ENCODE measurements around the gene TCP1. TPM values are rescaled to one million over a fixed set of nuclear protein-coding genes. Genes with fewer than 3 reads are reported as not detected.
A peak's percentile ranks its signal among the peaks of the same experiment; 100 is the strongest.
"Not testable (repeated sequence)": the region's sequence is repeated elsewhere in the genome, so short reads cannot be mapped to it uniquely, and the experiment has no call there.

TCP1 gene
- total and polyA plus RNA-seq, 9 of the 15 experiments (the other 6 are each of a cell fraction or from before 2014, with no cell fraction given), result 331 to 801 (median 645) TPM

GRCh38 chr6:159733395-159733794 is 56.0 kb downstream of the TCP1 start:
- CTCF ChIA-PET (ENCODE audit: low intra/inter-chr PET ratio); H3K27me3 ChIP-seq (ENCODE audit: control insufficient read depth in 2 of 2, insufficient read depth in 2 of 2, low read length in 2 of 2); H3K4me2 ChIP-seq (ENCODE audit: insufficient read depth, low read length); H2AFZ ChIP-seq (ENCODE audit: low read depth, low read length); H3K9me1 ChIP-seq (ENCODE audit: control insufficient read depth, insufficient read depth, low read length); H3K27ac ChIP-seq (ENCODE audit: extremely low read depth, low read depth, low read length); H3K4me3 ChIP-seq; intact Hi-C loops (cut with micrococcal nuclease); in situ Hi-C loops (cut with MboI); H3K4me1 ChIP-seq (replicated peaks in 1 of 2; ENCODE audit: control insufficient read depth in 2 of 2, insufficient read depth in 2 of 2, low read length in 2 of 2); FAIRE-seq; DNase-seq (ENCODE audit: extremely low read depth in 1 of 4, low spot score in 3 of 4); H3K9ac ChIP-seq (ENCODE audit: insufficient read depth in 1 of 2, low read depth in 2 of 2, low read length in 2 of 2); H3K9me3 ChIP-seq (replicated peaks; ENCODE audit: control insufficient read depth, insufficient read depth, low read depth, low read length); BruUV-seq (replicated peaks); POLR2A ChIA-PET: not testable (repeated sequence)
- Histone ChIP-seq H3K79me2 (ENCODE audit: control insufficient read depth, insufficient read depth, low read length) (peaks cover 100% of the 10 kb centered on the region), H4K20me1 (replicated peaks; ENCODE audit: control insufficient read depth, insufficient read depth, low read length) (peaks cover 22% of the 10 kb centered on the region; the same call in 1 of the 2 replicates), H3K36me3 (ENCODE audit: control insufficient read depth, insufficient read depth, low read length) (peaks cover 47% of the 10 kb centered on the region)
- WGBS (ENCODE audit: insufficient coverage, low coverage, missing lambda C conversion rate), result 93% methylated on average over 11 of the region's 12 CpGs
- TF ChIP-seq RBFOX2 (IDR thresholded peaks at IDR 0.05; ENCODE audit: low read depth, low read length), result 0 out of 2 replicates have a peak, but pooled peaks have one; percentile 21
- 0 out of 3 replicates have a peak, but pooled peaks have one; percentile 5 for ATAC-seq

- Histone ChIP-seq H3K79me2 (ENCODE audit: control insufficient read depth, insufficient read depth, low read length) (peaks cover 100% of the 10 kb centered on the region), H4K20me1 (replicated peaks; ENCODE audit: control insufficient read depth, insufficient read depth, low read length) (peaks cover 24% of the 10 kb centered on the region; the same call in 1 of the 2 replicates), H3K36me3 (ENCODE audit: control insufficient read depth, insufficient read depth, low read length) (peaks cover 39% of the 10 kb centered on the region)
- H3K27me3 ChIP-seq (ENCODE audit: control insufficient read depth in 2 of 2, insufficient read depth in 2 of 2, low read length in 2 of 2); intact Hi-C loops (cut with micrococcal nuclease); H3K4me3 ChIP-seq; H3K9me1 ChIP-seq (ENCODE audit: control insufficient read depth, insufficient read depth, low read length); BruUV-seq (replicated peaks); ATAC-seq; H3K27ac ChIP-seq (ENCODE audit: extremely low read depth, low read depth, low read length); H3K4me2 ChIP-seq (ENCODE audit: insufficient read depth, low read length); H3K4me1 ChIP-seq (replicated peaks in 1 of 2; ENCODE audit: control insufficient read depth in 2 of 2, insufficient read depth in 2 of 2, low read length in 2 of 2); in situ Hi-C loops (cut with MboI); H2AFZ ChIP-seq (ENCODE audit: low read depth, low read length); DNase-seq (ENCODE audit: extremely low read depth in 1 of 4, low spot score in 3 of 4); FAIRE-seq; H3K9ac ChIP-seq (ENCODE audit: insufficient read depth in 1 of 2, low read depth in 2 of 2, low read length in 2 of 2); H3K9me3 ChIP-seq (replicated peaks; ENCODE audit: control insufficient read depth, insufficient read depth, low read depth, low read length); CTCF ChIA-PET (ENCODE audit: low intra/inter-chr PET ratio): not testable (repeated sequence)
- TF ChIP-seq POLR2B (IDR thresholded peaks at IDR 0.05; ENCODE audit: low read depth, partially characterized antibody), result peak; percentile 17
- POLR2A ChIA-PET, result interaction anchor here (0.7 to 1.2 kb wide), 2 partner anchors 9 to 920 kb away, joined by 3 to 5 read pairs; no protein-coding TSS in a partner anchor
- WGBS (ENCODE audit: insufficient coverage, low coverage, missing lambda C conversion rate), result 96% methylated on average over 12 of the region's 12 CpGs
Observed at GRCh38 chr6:159732550-159732949, 56.9 kb downstream of the TCP1 start.

Data from K562 (cell line).